Central memory CD8-positive, alpha-beta T cell (primary cell): Measurements from ENCODE around the gene CATSPERB.
A peak's percentile ranks its signal among the peaks of the same experiment; 100 is the strongest.

Experiments
- ATAC-seq: fragments of 150-1000 bp; cut with Tn5 transposase; replicated peaks from 2 replicates; pipeline ENCODE4 v1.10.0; 2022; ENCODE audit warnings: mild to moderate bottlenecking, moderate FRiP score, moderate number of reproducible peaks; ENCODE audit not compliant: poor library complexity, severe bottlenecking; ENCODE audit errors: extremely low read depth
- DNase-seq, 2 donors: peaks; one replicate each; pipeline ENCODE4 v3.0.0; 2021; ENCODE audit warnings: low spot score in 2 of 2
- H3K27ac Mint-ChIP-seq: one replicate; pipeline ENCODE4 v1.8.0; 2022; ENCODE audit warnings: low read depth, mild to moderate bottlenecking, moderate library complexity, mixed read lengths
- H3K27me3 Mint-ChIP-seq: one replicate; pipeline ENCODE4 v1.8.0; 2022; ENCODE audit warnings: mixed read lengths
- H3K36me3 Mint-ChIP-seq: one replicate; pipeline ENCODE4 v1.8.0; 2022; ENCODE audit warnings: mild to moderate bottlenecking, moderate library complexity, mixed read lengths; ENCODE audit not compliant: insufficient read depth
- H3K4me1 Mint-ChIP-seq: one replicate; pipeline ENCODE4 v1.8.0; 2022; ENCODE audit warnings: mixed read lengths
- H3K4me3 Mint-ChIP-seq: one replicate; pipeline ENCODE4 v1.8.0; 2022; ENCODE audit warnings: mild to moderate bottlenecking, moderate library complexity, mixed read lengths
- H3K9me3 Mint-ChIP-seq: one replicate; pipeline ENCODE4 v1.8.0; 2022; ENCODE audit warnings: mixed read lengths

The CATSPERB gene, protein sequence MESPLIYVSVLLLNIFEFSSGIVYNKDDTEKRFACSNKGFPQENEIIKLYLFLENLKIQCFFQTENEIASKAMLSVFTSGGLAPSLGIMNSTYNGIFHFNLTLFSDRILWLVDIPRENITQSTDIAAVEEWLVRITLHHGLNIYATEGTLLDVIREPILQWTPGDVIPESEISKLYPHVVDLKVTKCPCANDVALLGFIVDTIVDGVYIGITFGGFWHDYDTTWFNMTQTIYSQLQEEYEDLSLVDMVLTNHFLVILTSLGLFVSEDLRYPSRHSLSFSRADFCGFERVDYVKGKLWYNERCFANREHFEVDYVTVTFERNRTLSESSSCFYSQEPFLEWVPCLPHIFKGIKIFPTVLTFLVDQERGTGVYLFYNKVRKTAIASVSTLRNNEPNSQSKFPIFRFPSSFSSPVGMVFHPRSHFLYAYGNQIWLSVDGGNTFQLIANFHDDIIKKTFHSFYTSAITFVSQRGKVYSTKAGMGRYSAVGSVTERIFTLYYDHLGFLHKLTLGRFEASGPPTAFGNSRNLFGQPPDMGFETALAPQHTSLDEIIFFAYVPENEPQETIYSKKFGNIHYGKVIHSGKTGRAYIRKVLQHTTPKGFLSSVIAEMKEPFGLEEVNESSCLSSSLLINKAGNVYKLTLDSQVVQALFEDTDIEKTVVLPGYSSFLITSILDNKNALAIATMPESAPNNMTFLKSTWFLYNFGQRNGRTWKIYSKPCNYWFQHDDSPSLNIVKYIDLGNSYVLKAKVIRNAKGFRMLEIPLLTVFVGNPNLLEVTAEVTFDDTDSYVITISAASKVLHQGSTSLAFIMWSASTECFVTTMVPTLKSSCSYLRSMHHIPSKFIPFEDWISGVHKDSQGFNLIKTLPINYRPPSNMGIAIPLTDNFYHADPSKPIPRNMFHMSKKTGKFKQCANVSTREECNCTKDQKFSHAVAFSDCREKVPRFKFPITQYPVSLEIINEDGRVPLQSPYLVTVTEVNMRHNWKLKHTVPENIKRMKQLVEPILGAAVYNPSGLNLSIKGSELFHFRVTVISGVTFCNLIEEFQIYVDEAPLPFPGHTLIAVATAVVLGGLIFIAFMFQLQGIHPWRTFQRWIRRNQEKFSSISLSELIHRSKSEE

DNA sequence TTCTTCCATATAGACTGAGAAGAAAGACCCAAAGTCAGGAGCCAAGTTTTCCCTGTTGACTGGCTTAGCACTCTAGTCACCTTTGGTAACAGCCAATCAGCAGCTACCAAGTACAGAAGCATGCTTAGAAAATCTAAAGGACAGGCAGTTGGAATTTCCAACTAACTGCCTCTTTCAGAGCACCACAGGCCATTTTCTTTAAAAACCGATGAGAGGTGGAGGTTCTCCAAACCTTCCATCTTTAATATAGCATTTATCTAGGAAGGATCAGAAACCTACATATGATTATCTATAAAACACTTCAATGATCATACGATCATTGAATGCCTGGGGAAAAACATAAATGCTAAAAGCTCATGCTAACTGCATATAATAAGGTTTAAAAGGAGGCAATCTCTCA is at the start of gene CATSPERB:
Gene CATSPERB, minus strand, starts transcription at position 101 of the 400 bp plus-strand sequence. CDS start 2,607 bp downstream, outside the sequence.
- DNase-seq: no peak
- H3K27ac Mint-ChIP-seq: no peak within 1 kb of the TSS
- no peak for ATAC-seq
- no peaks in the 10 kb centered on the region for H3K9me3 Mint-ChIP-seq
- H3K27me3 Mint-ChIP-seq: peaks cover 19% of the 10 kb centered on the region
- peaks cover 1% of the 10 kb centered on the region for H3K36me3 Mint-ChIP-seq
- H3K4me3 Mint-ChIP-seq: no peak within 1 kb of the TSS
- no peaks in the 10 kb centered on the region for H3K4me1 Mint-ChIP-seq

DNA sequence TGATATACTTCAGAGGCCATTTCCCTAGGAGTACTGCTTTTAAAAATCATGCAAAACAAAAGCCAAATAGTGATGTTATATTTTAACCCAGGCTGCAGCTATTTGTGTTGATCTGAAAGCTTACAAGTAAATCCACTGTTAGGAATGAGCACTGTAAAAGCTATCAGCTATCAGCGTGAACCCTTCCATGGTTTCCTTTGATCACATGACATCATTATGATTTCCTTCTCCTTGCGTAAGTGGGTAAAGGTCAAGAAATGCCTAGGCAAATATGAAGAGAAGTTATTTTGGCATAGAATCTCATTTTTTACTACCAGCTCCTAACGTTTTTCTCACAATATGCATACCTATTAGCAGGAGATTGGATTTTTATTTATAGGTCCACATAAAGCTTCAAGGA is 48.6 kb upstream of the CATSPERB start:
- no peak for DNase-seq
- H3K9me3 Mint-ChIP-seq: no peaks in the 10 kb centered on the region
- H3K4me3 Mint-ChIP-seq: no peak overlapping the region
- peaks cover 8% of the 10 kb centered on the region for H3K4me1 Mint-ChIP-seq
- ATAC-seq: no peak
- peaks cover 53% of the 10 kb centered on the region for H3K36me3 Mint-ChIP-seq
- H3K27ac Mint-ChIP-seq: no peak overlapping the region
- no peaks in the 10 kb centered on the region for H3K27me3 Mint-ChIP-seq

- no peak for DNase-seq
- Mint-ChIP-seq H3K36me3 (peaks cover 43% of the 10 kb centered on the region), H3K27me3 (no peaks in the 10 kb centered on the region), H3K4me3 (no peak overlapping the region), H3K4me1 (peaks cover 22% of the 10 kb centered on the region), H3K27ac (peak overlapping the region; percentile 18), H3K9me3 (no peaks in the 10 kb centered on the region)
- ATAC-seq: no peak
Measured at GRCh38 chr14:91778217-91778616, 46.3 kb upstream of the CATSPERB start.

- peaks cover 22% of the 10 kb centered on the region for H3K4me1 Mint-ChIP-seq
- H3K27me3 Mint-ChIP-seq: no peaks in the 10 kb centered on the region
- peaks cover 25% of the 10 kb centered on the region for H3K36me3 Mint-ChIP-seq
- H3K4me3 Mint-ChIP-seq: no peak overlapping the region
- H3K27ac Mint-ChIP-seq: peak overlapping the region; percentile 57
- ATAC-seq (no peak), DNase-seq (no peak)
- no peaks in the 10 kb centered on the region for H3K9me3 Mint-ChIP-seq
Measured at GRCh38 chr14:91774140-91775096, 42.5 kb upstream of the CATSPERB start.

DNA sequence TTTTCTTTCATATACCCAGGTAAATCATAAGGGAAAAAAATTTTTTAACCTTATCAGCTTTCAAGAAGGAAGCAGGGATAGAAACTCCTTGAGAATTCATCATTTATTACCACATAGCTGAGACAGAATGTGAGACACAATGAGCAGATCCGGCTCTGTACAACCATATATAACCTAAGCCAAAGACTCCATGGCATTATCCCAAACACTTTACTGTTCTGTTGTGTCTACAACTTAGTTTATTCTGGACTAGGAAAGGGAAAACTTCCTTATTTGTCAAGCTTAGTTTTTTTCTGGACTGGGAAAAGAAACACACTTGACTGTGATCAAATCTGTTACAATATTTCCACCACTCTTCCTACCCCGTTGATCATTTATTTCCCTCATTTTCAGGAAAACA is 38.3 kb upstream of the CATSPERB start:
- no peaks in the 10 kb centered on the region for H3K27me3 Mint-ChIP-seq
- no peaks in the 10 kb centered on the region for H3K9me3 Mint-ChIP-seq
- ATAC-seq (no peak), DNase-seq (no peak)
- peaks cover 14% of the 10 kb centered on the region for H3K4me1 Mint-ChIP-seq
- peaks cover 4% of the 10 kb centered on the region for H3K36me3 Mint-ChIP-seq
- H3K27ac Mint-ChIP-seq: peak overlapping the region; percentile 35
- no peak overlapping the region for H3K4me3 Mint-ChIP-seq

DNA sequence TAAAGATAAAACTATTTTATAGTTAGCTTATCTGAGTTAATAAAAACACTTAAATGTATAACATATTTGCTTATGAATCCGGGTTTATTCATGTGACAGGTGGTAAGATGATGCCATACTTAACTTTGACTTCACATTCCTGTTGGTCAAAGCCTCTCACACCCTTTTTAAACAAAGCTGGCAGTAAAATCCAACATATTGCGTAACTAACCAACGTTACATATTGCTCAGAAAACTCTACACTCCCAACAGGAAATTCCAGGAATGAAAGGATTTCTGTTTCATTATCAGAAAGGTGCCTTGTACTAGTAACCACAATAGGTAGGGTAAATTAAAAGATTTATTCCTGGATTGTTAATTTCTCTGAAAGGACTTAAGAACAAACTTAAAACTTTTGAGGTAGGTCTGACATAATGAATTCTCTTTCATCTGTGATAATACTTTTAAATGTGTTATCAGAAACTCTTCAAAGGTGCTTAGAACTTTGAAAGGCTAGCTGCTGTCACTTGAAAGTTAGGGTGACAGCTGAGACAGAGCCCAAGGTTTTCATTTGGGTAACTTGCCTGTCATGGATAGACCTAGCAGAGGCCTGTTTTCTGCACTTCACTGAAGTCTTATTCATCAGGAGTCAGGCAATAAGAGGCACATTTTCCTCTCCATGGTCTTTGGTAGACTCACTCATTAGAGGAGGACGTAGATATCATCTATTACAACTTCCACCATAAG is 23.8 kb upstream of the CATSPERB start:
- H3K36me3 Mint-ChIP-seq: peaks cover 1% of the 10 kb centered on the region

DNA sequence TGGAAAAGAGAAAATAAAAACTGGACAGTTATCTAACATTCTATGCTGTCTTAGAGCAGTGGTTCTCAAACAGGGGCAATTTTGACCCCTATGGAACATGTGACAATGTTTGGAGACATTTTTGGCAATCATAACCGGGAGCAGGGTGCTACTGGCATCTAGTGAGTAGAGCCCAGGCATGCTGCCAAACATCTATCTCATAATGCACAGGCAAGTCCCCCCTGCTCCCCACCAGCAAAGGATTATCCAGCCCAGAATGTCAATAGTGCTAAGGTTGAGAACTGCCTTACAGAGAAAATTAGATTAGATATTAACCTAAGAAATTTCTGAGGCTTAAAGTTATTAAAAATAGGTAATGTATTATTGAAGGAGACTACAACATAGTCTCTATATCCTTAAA is 22.9 kb upstream of the CATSPERB start:
- Mint-ChIP-seq H3K4me1 (no peaks in the 10 kb centered on the region), H3K27me3 (no peaks in the 10 kb centered on the region), H3K36me3 (peaks cover 1% of the 10 kb centered on the region), H3K4me3 (no peak overlapping the region), H3K27ac (no peak overlapping the region), H3K9me3 (no peaks in the 10 kb centered on the region)
- ATAC-seq (no peak), DNase-seq (no peak)

More for the DNA sequence above, 23.8 kb upstream of the CATSPERB start:
- Mint-ChIP-seq H3K4me3 (no peak overlapping the region), H3K4me1 (no peaks in the 10 kb centered on the region), H3K9me3 (no peaks in the 10 kb centered on the region), H3K27ac (no peak overlapping the region), H3K27me3 (no peaks in the 10 kb centered on the region)
- DNase-seq: no peak
- ATAC-seq: no peak

GRCh38 chr14:91754185-91754584 is 22.3 kb upstream of the CATSPERB start:
- no peak overlapping the region for H3K4me3 Mint-ChIP-seq
- H3K4me1 Mint-ChIP-seq: no peaks in the 10 kb centered on the region
- ATAC-seq: no peak
- H3K9me3 Mint-ChIP-seq: no peaks in the 10 kb centered on the region
- H3K27me3 Mint-ChIP-seq: no peaks in the 10 kb centered on the region
- H3K27ac Mint-ChIP-seq: no peak overlapping the region
- peaks cover 1% of the 10 kb centered on the region for H3K36me3 Mint-ChIP-seq
- no peak for DNase-seq

- Mint-ChIP-seq H3K27ac (no peak overlapping the region), H3K27me3 (no peaks in the 10 kb centered on the region), H3K4me3 (no peak overlapping the region), H3K4me1 (no peaks in the 10 kb centered on the region), H3K36me3 (peaks cover 1% of the 10 kb centered on the region), H3K9me3 (no peaks in the 10 kb centered on the region)
- DNase-seq: no peak
- no peak for ATAC-seq
Measured at GRCh38 chr14:91753501-91754128, 21.7 kb upstream of the CATSPERB start.

- ATAC-seq: no peak
- no peak overlapping the region for H3K27ac Mint-ChIP-seq
- H3K27me3 Mint-ChIP-seq: no peaks in the 10 kb centered on the region
- no peaks in the 10 kb centered on the region for H3K4me1 Mint-ChIP-seq
- no peaks in the 10 kb centered on the region for H3K9me3 Mint-ChIP-seq
- peaks cover 1% of the 10 kb centered on the region for H3K36me3 Mint-ChIP-seq
- no peak for DNase-seq
- H3K4me3 Mint-ChIP-seq: no peak overlapping the region
Measured at GRCh38 chr14:91752961-91753360, 21.1 kb upstream of the CATSPERB start.

GRCh38 chr14:91751719-91752118 is 19.8 kb upstream of the CATSPERB start:
- Mint-ChIP-seq H3K4me1 (no peaks in the 10 kb centered on the region), H3K9me3 (no peaks in the 10 kb centered on the region), H3K27ac (no peak overlapping the region), H3K4me3 (no peak overlapping the region), H3K27me3 (no peaks in the 10 kb centered on the region), H3K36me3 (peaks cover 3% of the 10 kb centered on the region)
- DNase-seq: no peak
- ATAC-seq: no peak
